ENCODE measurements around the gene SCYL2. TPM values are rescaled to one million over a fixed set of nuclear protein-coding genes. Genes with fewer than 3 reads are reported as not detected.

The SCYL2 gene
- total and polyA plus RNA-seq, 2 experiments from 2014 or later, result 15.0 to 57.5 TPM

DNA sequence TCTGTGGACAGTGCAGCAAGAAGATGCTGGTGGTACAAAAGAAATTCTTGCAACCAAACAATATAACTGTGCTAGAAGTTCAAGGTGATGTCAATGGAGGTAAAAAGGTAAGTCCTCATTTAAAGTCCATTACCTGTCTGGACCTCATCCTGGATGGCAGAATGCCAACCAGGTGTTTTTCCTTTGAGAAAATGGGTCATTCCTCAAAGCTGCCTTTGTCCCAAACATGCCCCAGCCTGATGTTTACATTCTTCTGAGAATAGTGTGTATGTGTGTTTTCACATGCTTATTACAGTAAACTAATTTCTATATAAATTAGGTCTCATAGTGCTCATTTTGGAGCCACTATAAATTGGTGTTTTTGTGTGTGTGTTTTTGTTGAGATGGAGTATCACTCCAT lies 41.5 kb upstream of the SCYL2 start:
- H3K9me2 ChIP-seq (ENCODE audit: insufficient read depth), result no peaks in the 10 kb centered on the region
- peaks cover 10% of the 10 kb centered on the region; the same call in 1 of the 2 replicates for H3K36me3 ChIP-seq (ENCODE audit: insufficient read depth)
- H3K79me2 ChIP-seq (replicated peaks; ENCODE audit: insufficient read depth), result no peaks in the 10 kb centered on the region
- Mint-ChIP-seq H3K9me3 (no peaks in the 10 kb centered on the region), H3K27ac (no peak overlapping the region), H3K4me1 (no peaks in the 10 kb centered on the region), H3K4me3 (no peak overlapping the region), H3K27me3 (ENCODE audit: insufficient read depth, low read depth, poor library complexity) (no peaks in the 10 kb centered on the region), H3K36me3 (ENCODE audit: low read depth) (peaks cover 27% of the 10 kb centered on the region; the same call in 1 of the 3 replicates)
- H2AFZ ChIP-seq, result no peak overlapping the region
- no peak overlapping the region for H3K4me2 ChIP-seq
- no peak for ATAC-seq
- no peak for TF ChIP-seq EZH2 (IDR thresholded peaks at IDR 0.05; ENCODE audit: low read depth, unreplicated experiment)
- TF ChIP-seq EZH2phosphoT487 (IDR thresholded peaks at IDR 0.05; ENCODE audit: unreplicated experiment), result no peak
- TF ChIP-seq ZNF114 (CRISPR knock-in tag; IDR thresholded peaks at IDR 0.05), result no peak
- TF ChIP-seq POLR2AphosphoS5 (IDR thresholded peaks at IDR 0.05; ENCODE audit: low read depth), result no peak
- no peak for TF ChIP-seq STAT1 (IDR thresholded peaks at IDR 0.05; ENCODE audit: unreplicated experiment)
- TF ChIP-seq, protein P1, sequence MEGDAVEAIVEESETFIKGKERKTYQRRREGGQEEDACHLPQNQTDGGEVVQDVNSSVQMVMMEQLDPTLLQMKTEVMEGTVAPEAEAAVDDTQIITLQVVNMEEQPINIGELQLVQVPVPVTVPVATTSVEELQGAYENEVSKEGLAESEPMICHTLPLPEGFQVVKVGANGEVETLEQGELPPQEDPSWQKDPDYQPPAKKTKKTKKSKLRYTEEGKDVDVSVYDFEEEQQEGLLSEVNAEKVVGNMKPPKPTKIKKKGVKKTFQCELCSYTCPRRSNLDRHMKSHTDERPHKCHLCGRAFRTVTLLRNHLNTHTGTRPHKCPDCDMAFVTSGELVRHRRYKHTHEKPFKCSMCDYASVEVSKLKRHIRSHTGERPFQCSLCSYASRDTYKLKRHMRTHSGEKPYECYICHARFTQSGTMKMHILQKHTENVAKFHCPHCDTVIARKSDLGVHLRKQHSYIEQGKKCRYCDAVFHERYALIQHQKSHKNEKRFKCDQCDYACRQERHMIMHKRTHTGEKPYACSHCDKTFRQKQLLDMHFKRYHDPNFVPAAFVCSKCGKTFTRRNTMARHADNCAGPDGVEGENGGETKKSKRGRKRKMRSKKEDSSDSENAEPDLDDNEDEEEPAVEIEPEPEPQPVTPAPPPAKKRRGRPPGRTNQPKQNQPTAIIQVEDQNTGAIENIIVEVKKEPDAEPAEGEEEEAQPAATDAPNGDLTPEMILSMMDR (conservative IDR thresholded peaks at IDR 0.05; ENCODE audit: low read depth in 2 of 2), result no peak
- TF ChIP-seq, protein P2, sequence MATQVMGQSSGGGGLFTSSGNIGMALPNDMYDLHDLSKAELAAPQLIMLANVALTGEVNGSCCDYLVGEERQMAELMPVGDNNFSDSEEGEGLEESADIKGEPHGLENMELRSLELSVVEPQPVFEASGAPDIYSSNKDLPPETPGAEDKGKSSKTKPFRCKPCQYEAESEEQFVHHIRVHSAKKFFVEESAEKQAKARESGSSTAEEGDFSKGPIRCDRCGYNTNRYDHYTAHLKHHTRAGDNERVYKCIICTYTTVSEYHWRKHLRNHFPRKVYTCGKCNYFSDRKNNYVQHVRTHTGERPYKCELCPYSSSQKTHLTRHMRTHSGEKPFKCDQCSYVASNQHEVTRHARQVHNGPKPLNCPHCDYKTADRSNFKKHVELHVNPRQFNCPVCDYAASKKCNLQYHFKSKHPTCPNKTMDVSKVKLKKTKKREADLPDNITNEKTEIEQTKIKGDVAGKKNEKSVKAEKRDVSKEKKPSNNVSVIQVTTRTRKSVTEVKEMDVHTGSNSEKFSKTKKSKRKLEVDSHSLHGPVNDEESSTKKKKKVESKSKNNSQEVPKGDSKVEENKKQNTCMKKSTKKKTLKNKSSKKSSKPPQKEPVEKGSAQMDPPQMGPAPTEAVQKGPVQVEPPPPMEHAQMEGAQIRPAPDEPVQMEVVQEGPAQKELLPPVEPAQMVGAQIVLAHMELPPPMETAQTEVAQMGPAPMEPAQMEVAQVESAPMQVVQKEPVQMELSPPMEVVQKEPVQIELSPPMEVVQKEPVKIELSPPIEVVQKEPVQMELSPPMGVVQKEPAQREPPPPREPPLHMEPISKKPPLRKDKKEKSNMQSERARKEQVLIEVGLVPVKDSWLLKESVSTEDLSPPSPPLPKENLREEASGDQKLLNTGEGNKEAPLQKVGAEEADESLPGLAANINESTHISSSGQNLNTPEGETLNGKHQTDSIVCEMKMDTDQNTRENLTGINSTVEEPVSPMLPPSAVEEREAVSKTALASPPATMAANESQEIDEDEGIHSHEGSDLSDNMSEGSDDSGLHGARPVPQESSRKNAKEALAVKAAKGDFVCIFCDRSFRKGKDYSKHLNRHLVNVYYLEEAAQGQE (IDR thresholded peaks at IDR 0.05; ENCODE audit: unreplicated experiment), result no peak
- TF ChIP-seq, protein P3, sequence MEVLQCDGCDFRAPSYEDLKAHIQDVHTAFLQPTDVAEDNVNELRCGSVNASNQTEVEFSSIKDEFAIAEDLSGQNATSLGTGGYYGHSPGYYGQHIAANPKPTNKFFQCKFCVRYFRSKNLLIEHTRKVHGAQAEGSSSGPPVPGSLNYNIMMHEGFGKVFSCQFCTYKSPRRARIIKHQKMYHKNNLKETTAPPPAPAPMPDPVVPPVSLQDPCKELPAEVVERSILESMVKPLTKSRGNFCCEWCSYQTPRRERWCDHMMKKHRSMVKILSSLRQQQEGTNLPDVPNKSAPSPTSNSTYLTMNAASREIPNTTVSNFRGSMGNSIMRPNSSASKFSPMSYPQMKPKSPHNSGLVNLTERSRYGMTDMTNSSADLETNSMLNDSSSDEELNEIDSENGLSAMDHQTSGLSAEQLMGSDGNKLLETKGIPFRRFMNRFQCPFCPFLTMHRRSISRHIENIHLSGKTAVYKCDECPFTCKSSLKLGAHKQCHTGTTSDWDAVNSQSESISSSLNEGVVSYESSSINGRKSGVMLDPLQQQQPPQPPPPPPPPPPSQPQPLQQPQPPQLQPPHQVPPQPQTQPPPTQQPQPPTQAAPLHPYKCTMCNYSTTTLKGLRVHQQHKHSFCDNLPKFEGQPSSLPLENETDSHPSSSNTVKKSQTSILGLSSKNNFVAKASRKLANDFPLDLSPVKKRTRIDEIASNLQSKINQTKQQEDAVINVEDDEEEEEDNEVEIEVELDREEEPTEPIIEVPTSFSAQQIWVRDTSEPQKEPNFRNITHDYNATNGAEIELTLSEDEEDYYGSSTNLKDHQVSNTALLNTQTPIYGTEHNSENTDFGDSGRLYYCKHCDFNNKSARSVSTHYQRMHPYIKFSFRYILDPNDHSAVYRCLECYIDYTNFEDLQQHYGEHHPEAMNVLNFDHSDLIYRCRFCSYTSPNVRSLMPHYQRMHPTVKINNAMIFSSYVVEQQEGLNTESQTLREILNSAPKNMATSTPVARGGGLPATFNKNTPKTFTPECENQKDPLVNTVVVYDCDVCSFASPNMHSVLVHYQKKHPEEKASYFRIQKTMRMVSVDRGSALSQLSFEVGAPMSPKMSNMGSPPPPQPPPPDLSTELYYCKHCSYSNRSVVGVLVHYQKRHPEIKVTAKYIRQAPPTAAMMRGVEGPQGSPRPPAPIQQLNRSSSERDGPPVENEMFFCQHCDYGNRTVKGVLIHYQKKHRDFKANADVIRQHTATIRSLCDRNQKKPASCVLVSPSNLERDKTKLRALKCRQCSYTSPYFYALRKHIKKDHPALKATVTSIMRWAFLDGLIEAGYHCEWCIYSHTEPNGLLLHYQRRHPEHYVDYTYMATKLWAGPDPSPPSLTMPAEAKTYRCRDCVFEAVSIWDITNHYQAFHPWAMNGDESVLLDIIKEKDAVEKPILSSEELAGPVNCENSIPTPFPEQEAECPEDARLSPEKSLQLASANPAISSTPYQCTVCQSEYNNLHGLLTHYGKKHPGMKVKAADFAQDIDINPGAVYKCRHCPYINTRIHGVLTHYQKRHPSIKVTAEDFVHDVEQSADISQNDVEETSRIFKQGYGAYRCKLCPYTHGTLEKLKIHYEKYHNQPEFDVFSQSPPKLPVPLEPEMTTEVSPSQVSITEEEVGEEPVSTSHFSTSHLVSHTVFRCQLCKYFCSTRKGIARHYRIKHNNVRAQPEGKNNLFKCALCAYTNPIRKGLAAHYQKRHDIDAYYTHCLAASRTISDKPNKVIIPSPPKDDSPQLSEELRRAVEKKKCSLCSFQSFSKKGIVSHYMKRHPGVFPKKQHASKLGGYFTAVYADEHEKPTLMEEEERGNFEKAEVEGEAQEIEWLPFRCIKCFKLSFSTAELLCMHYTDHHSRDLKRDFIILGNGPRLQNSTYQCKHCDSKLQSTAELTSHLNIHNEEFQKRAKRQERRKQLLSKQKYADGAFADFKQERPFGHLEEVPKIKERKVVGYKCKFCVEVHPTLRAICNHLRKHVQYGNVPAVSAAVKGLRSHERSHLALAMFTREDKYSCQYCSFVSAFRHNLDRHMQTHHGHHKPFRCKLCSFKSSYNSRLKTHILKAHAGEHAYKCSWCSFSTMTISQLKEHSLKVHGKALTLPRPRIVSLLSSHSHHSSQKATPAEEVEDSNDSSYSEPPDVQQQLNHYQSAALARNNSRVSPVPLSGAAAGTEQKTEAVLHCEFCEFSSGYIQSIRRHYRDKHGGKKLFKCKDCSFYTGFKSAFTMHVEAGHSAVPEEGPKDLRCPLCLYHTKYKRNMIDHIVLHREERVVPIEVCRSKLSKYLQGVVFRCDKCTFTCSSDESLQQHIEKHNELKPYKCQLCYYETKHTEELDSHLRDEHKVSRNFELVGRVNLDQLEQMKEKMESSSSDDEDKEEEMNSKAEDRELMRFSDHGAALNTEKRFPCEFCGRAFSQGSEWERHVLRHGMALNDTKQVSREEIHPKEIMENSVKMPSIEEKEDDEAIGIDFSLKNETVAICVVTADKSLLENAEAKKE (CRISPR knock-in tag; IDR thresholded peaks at IDR 0.05), result no peak
- TF ChIP-seq JUNB (IDR thresholded peaks at IDR 0.05; ENCODE audit: unreplicated experiment), result no peak
- TF ChIP-seq, protein P4, sequence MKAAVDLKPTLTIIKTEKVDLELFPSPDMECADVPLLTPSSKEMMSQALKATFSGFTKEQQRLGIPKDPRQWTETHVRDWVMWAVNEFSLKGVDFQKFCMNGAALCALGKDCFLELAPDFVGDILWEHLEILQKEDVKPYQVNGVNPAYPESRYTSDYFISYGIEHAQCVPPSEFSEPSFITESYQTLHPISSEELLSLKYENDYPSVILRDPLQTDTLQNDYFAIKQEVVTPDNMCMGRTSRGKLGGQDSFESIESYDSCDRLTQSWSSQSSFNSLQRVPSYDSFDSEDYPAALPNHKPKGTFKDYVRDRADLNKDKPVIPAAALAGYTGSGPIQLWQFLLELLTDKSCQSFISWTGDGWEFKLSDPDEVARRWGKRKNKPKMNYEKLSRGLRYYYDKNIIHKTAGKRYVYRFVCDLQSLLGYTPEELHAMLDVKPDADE (IDR thresholded peaks at IDR 0.05), result no peak
- no peak for TF ChIP-seq NANOG (IDR thresholded peaks at IDR 0.05; ENCODE audit: borderline replicate concordance)
- TF ChIP-seq ZNF331 (CRISPR knock-in tag; IDR thresholded peaks at IDR 0.05; ENCODE audit: low read depth), result no peak
- TF ChIP-seq CREB1 (CRISPR knock-in tag; IDR thresholded peaks at IDR 0.05; ENCODE audit: low read depth), result no peak
- no peaks in the 10 kb centered on the region; the same call in 1 of the 2 replicates for H4K20me1 ChIP-seq (replicated peaks; ENCODE audit: insufficient read depth)
- no peak overlapping the region for H3K4me3 ChIP-seq
- DNase-seq (ENCODE audit: low spot score), result no peak
- H3F3A ChIP-seq (replicated peaks; ENCODE audit: low read depth), result 0 out of 2 replicates have a peak, but pooled peaks cover 2% of the 10 kb centered on the region
- no peak overlapping the region for H3K27ac ChIP-seq (ENCODE audit: low read depth)
- H3K4me1 ChIP-seq (ENCODE audit: insufficient read depth), result no peaks in the 10 kb centered on the region
- H3K27me3 ChIP-seq (ENCODE audit: insufficient read depth), result no peaks in the 10 kb centered on the region

All from GM23338 (cell line).